Heart right ventricle (tissue), 16 donors: Measurements from ENCODE around the gene USP28. TPM values are rescaled to one million over a fixed set of nuclear protein-coding genes. Genes with fewer than 3 reads are reported as not detected.

Experiments
- ATAC-seq, 8 donors: fragments of 200-7000 bp; cut with Tn5 transposase; one replicate each; pipeline ENCODE4 v1.9.1; 2020; ENCODE audit warnings: mild to moderate bottlenecking in 8 of 8, moderate library complexity in 8 of 8, moderate number of reproducible peaks in 1 of 8
- DNase-seq, 2 donors: peaks; one replicate each; pipeline ENCODE4 v3.0.0-alpha.2; 2020
- H3K27ac ChIP-seq, 10 donors: fragments of 200-600 bp; sonication (generic) in 2 of 10; one replicate each; pipeline versions ENCODE4 v1.5.0 to v1.8.0; 2020 to 2022; ENCODE audit warnings: mild to moderate bottlenecking in 3 of 10
- H3K27me3 ChIP-seq, 7 donors: fragments of 200-600 bp; one replicate each; pipeline ENCODE4 v1.8.0; 2021 to 2022; ENCODE audit warnings: mild to moderate bottlenecking in 2 of 7
- H3K36me3 ChIP-seq, 9 donors: fragments of 200-600 bp; sonication (generic) in 1 of 9; one replicate each; pipeline versions ENCODE4 v1.5.0 to v1.8.0; 2020 to 2022; ENCODE audit warnings: mild to moderate bottlenecking in 2 of 9
- H3K4me1 ChIP-seq, 9 donors: fragments of 200-600 bp; sonication (generic) in 1 of 9; one replicate each; pipeline versions ENCODE4 v1.5.0 to v1.8.0; 2020 to 2022; ENCODE audit warnings: mild to moderate bottlenecking in 4 of 9
- H3K4me3 ChIP-seq, 10 donors: fragments of 200-600 bp; sonication (generic) in 2 of 10; one replicate each; pipeline versions ENCODE4 v1.5.0 to v1.8.0; 2020 to 2022; ENCODE audit warnings: mild to moderate bottlenecking in 7 of 10, moderate library complexity in 2 of 10
- H3K9me3 ChIP-seq, 11 donors: fragments of 200-600 bp in 10 of 11; sonication (generic) in 2 of 11; one replicate each; pipeline versions ENCODE4 v1.5.0 to v1.8.0; 2013 to 2022; ENCODE audit warnings: mild to moderate bottlenecking in 2 of 11, control low read depth in 1 of 11, moderate library complexity in 1 of 11
- CTCF ChIP-seq, 9 donors: fragments of 200-600 bp; sonication (generic) in 2 of 9; IDR thresholded peaks; one replicate each; pipeline versions ENCODE4 v1.5.0 to v1.8.0; 2021 to 2022; ENCODE audit warnings: antibody characterized with exemption in 9 of 9, mild to moderate bottlenecking in 5 of 9, moderate library complexity in 1 of 9
- WGBS, 2 donors: extraction: QIAGEN DNeasy Blood & Tissue Kit; methylation state at CpG; one replicate each; pipeline ENCODE4 v1.1.7; 2013; ENCODE audit warnings: inconsistent platforms in 1 of 2; 5-methylcytosine and 5-hydroxymethylcytosine counted together
- intact Hi-C, 10 donors: fragments of 100-400 bp; cut with DNase I; formaldehyde crosslinking; loops; one replicate each; pipeline versions ENCODE4 v1.11.1 to v1.14.2; 2022
- polyA plus RNA-seq, 2 donors: library from polyadenylated mRNA; stranded (reverse); fragments of 200-250 nt; gene quantifications; one replicate each; pipeline ENCODE4 v1.2.3, GENCODE V29; 2013
- total RNA-seq, 10 donors: library from RNA; stranded (reverse); fragmentation: NEBNext Ultra II Directional in 3 of 10; extraction: Animal tissue kit (Norgen Biotek cat#: 25700) in 3 of 10; gene quantifications; one replicate each; pipeline versions ENCODE4 v1.2.1 to v1.2.4, GENCODE V29; 2021 to 2023
- donor health status: Arrhythmogenic right ventricular cardiomyopathy.
- donor health status: ischemic (EF 13 %, LVEDD 7.1; RV severe dilation, severe dysfunction).
- donor health status: healthy with polysubstance abuse.
- donor health status: DM: no; HTN: yes; CAD: no.
- donor health status: DM: no; HTN: no; CAD: no.
- donor health status: ischemic (EF 25% LVEDD 6.9; RV normal size, moderate dysfunction).
- donor health status: ischemic (EF 25% LVEDD 5.7; RV mildly dilated, moderate dysfunction).
- donor health status: healthy.
- donor health status: DM: yes; HTN: yes; CAD: no.
- donor health status: Ischemic cardiomyopathy.
- donor health status: ischemic (EF 35%, LVEDD 5.7; RV mildly dilated, moderate dysfunction).
- donor health status: nonischemic (EF 11% LVEDD 7.7; RV severe dilation, severe dysfunction).
- donor health status: DM: yes; HTN: yes; CAD: no.
- donor health status: PGD.
- donor health status: ischemic (EF 29% LVEDD 5.4; RV normal size, mild dysfunction).
- donor health status: nonischemic (EF 23%, LVEDD 6.1; RV moderate dilation, normal function).

The USP28 gene
- total and polyA plus RNA-seq, 12 donors, result 29.2 to 174 (median 132) TPM

GRCh38 chr11:113839842-113840241, 35.5 kb downstream of the USP28 start:
- no peak for DNase-seq
- TF ChIP-seq CTCF (IDR thresholded peaks at IDR 0.05), result no peak
- 93% methylated on average over 6 of the region's 6 CpGs for WGBS, 2 donors
- ATAC-seq, result no peak
- H3K4me1 ChIP-seq, result peaks cover 0 to 39% (median 0%) of the 10 kb centered on the region in 9 donors
- H3K9me3 ChIP-seq, result no peaks in the 10 kb centered on the region
- no peak overlapping the region for H3K4me3 ChIP-seq
- intact Hi-C loops, result no loop called here
- no peaks in the 10 kb centered on the region for H3K27me3 ChIP-seq
- H3K27ac ChIP-seq, result no peak overlapping the region
- peaks cover 0 to 87% (median 19%) of the 10 kb centered on the region in 9 donors for H3K36me3 ChIP-seq

- 63 to 89% methylated on average over 2 of the region's 2 CpGs for WGBS, 2 donors
Observed at GRCh38 chr11:113838005-113838404, 37.4 kb downstream of the USP28 start.

GRCh38 chr11:113835306-113835705, 40.1 kb downstream of the USP28 start:
- WGBS, 2 donors, result 43 to 64% methylated on average over 4 of the region's 4 CpGs
- Histone ChIP-seq H3K27ac (peak overlapping the region in 1 of 10 donors; percentile 11), H3K9me3 (no peaks in the 10 kb centered on the region), H3K27me3 (no peaks in the 10 kb centered on the region), H3K4me3 (no peak overlapping the region), H3K36me3 (peaks cover 0 to 100% (median 39%) of the 10 kb centered on the region in 9 donors), H3K4me1 (peaks cover 0 to 25% (median 0%) of the 10 kb centered on the region in 9 donors)
- ATAC-seq (peak in 7 of 8 donors; percentile 25 to 85 (median 72)), DNase-seq (no peak)
- TF ChIP-seq CTCF (IDR thresholded peaks at IDR 0.05), result no peak
- intact Hi-C loops, result no loop called here

More at GRCh38 chr11:113838005-113838404, 37.4 kb downstream of the USP28 start:
- ATAC-seq (no peak), DNase-seq (no peak)
- Histone ChIP-seq H3K27me3 (no peaks in the 10 kb centered on the region), H3K4me3 (no peak overlapping the region), H3K36me3 (peaks cover 0 to 93% (median 28%) of the 10 kb centered on the region in 9 donors), H3K4me1 (peaks cover 0 to 39% (median 0%) of the 10 kb centered on the region in 9 donors), H3K27ac (peak overlapping the region in 2 of 10 donors; percentile 18 to 25), H3K9me3 (no peaks in the 10 kb centered on the region)
- TF ChIP-seq CTCF (IDR thresholded peaks at IDR 0.05), result no peak
- intact Hi-C loops, result no loop called here

GRCh38 chr11:113833151-113833550, 42.2 kb downstream of the USP28 start:
- Histone ChIP-seq H3K27me3 (no peaks in the 10 kb centered on the region), H3K4me3 (no peak overlapping the region), H3K36me3 (peaks cover 0 to 100% (median 28%) of the 10 kb centered on the region in 9 donors), H3K4me1 (peaks cover 0 to 22% (median 0%) of the 10 kb centered on the region in 9 donors), H3K9me3 (no peaks in the 10 kb centered on the region), H3K27ac (no peak overlapping the region)
- intact Hi-C loops, result no loop called here
- ATAC-seq, result no peak
- TF ChIP-seq CTCF (IDR thresholded peaks at IDR 0.05), result no peak
- no peak for DNase-seq
- WGBS, 2 donors, result 86 to 91% methylated on average over 8 of the region's 8 CpGs
